ENCODE measurements around the gene CRYL1. TPM values are rescaled to one million over a fixed set of nuclear protein-coding genes. Genes with fewer than 3 reads are reported as not detected.

Gene CRYL1
- total RNA-seq, 1 donor from 2014 or later, result 29.4 TPM

DNA sequence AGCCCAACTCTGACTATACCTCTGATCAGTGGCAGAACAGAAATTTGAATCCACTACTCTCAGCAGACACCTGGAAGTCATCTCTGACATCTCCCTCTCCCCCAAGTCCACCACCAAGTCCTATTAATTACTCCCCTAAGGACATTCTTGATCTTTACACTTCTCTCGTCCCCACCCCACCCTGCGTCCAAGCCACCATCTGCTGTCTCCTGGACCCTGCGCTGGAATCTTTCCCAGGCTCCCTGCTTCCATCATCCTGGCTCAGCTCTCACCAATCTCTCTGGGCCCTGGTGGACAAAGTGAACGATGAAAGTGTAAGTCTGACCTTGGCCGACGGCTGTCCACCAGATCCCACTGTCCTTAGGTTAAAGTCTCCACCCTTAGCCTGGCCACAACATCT is 147.9 kb downstream of the CRYL1 start:
- no peaks in the 10 kb centered on the region for H3K27me3 Mint-ChIP-seq (ENCODE audit: low read depth)
- no peaks in the 10 kb centered on the region for H3K9me3 Mint-ChIP-seq
- H3K27ac Mint-ChIP-seq, result no peak overlapping the region
- TF ChIP-seq, protein P1, sequence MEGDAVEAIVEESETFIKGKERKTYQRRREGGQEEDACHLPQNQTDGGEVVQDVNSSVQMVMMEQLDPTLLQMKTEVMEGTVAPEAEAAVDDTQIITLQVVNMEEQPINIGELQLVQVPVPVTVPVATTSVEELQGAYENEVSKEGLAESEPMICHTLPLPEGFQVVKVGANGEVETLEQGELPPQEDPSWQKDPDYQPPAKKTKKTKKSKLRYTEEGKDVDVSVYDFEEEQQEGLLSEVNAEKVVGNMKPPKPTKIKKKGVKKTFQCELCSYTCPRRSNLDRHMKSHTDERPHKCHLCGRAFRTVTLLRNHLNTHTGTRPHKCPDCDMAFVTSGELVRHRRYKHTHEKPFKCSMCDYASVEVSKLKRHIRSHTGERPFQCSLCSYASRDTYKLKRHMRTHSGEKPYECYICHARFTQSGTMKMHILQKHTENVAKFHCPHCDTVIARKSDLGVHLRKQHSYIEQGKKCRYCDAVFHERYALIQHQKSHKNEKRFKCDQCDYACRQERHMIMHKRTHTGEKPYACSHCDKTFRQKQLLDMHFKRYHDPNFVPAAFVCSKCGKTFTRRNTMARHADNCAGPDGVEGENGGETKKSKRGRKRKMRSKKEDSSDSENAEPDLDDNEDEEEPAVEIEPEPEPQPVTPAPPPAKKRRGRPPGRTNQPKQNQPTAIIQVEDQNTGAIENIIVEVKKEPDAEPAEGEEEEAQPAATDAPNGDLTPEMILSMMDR (IDR thresholded peaks at IDR 0.05; ENCODE audit: unreplicated experiment), result no peak
- H3K36me3 Mint-ChIP-seq, result no peaks in the 10 kb centered on the region
- DNase-seq (ENCODE audit: low spot score in 2 of 2, unreplicated experiment in 2 of 2), result no peak
- no peaks in the 10 kb centered on the region for H3K4me1 Mint-ChIP-seq
- no peak overlapping the region for H3K4me3 Mint-ChIP-seq

DNA sequence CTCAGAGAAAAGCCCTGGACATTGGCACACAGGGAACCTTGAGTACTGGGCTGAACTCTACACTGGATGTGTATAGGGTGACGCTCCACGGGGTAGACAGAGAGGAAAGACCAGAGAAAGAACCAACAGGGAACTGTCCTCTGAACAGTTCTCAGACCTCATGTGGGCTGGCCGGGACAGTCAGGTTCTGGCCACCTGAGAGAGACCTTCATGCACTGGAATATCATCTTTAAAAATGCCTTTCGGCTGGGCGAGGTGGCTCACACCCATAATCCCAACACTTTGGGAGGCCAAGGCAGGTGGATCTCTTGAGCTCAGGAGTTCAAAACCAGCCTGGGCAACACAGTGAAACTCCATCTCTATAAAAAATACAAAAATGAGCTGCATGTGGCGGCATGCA is 149.8 kb downstream of the CRYL1 start:
- Mint-ChIP-seq H3K36me3 (no peaks in the 10 kb centered on the region), H3K9me3 (no peaks in the 10 kb centered on the region), H3K4me1 (peaks cover 5% of the 10 kb centered on the region), H3K27me3 (ENCODE audit: low read depth) (no peaks in the 10 kb centered on the region), H3K4me3 (no peak overlapping the region), H3K27ac (no peak overlapping the region)
- no peak for DNase-seq (ENCODE audit: low spot score in 2 of 2, unreplicated experiment in 2 of 2)
- TF ChIP-seq, protein P1 (IDR thresholded peaks at IDR 0.05; ENCODE audit: unreplicated experiment), result no peak

DNA sequence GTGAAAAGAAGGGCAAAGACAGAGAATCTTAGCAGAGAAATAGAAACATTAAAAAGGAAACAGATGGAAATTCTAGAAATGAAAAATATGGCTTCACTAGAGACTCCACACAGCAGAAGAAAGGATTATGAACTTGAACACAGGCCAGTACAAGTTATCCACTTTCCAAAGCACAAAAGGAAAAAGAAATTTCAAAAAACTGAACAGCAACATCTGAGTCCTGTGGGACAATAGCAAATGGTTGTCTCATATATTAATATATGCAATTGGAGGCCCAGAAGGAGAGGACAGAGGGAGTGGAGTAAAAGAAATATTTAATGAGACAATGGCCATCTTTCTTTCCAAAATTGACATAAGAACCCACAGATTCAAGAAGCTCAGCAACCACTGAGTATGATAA is 151.8 kb downstream of the CRYL1 start:
- no peak overlapping the region for H3K4me3 Mint-ChIP-seq
- H3K27ac Mint-ChIP-seq, result no peak overlapping the region
- H3K4me1 Mint-ChIP-seq, result peaks cover 9% of the 10 kb centered on the region
- TF ChIP-seq, protein P1 (IDR thresholded peaks at IDR 0.05; ENCODE audit: unreplicated experiment), result no peak
- DNase-seq (ENCODE audit: low spot score in 2 of 2, unreplicated experiment in 2 of 2), result no peak
- peaks cover under 1% of the 10 kb centered on the region for H3K9me3 Mint-ChIP-seq
- H3K36me3 Mint-ChIP-seq, result no peaks in the 10 kb centered on the region
- H3K27me3 Mint-ChIP-seq (ENCODE audit: low read depth), result no peaks in the 10 kb centered on the region

DNA sequence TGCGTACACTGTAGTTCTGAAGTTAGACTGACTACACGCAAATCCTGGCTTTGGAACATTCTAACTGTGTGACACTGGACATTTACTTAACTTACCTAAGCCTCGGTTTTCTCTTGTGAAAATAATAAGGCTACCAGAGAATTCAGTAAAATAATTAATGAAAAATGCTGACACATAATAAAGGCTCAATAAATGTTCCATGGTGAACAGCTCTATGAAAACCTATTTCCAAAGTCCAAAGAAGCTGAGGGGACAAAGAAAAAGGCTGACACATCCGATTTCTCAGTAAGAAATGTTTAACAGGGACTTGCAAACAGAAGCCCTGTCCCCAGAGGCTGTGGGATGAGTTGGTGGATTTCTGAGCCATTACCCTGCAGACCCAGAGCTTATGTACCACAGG is 153.8 kb downstream of the CRYL1 start:
- H3K27ac Mint-ChIP-seq, result no peak overlapping the region
- no peaks in the 10 kb centered on the region for H3K27me3 Mint-ChIP-seq (ENCODE audit: low read depth)

DNA sequence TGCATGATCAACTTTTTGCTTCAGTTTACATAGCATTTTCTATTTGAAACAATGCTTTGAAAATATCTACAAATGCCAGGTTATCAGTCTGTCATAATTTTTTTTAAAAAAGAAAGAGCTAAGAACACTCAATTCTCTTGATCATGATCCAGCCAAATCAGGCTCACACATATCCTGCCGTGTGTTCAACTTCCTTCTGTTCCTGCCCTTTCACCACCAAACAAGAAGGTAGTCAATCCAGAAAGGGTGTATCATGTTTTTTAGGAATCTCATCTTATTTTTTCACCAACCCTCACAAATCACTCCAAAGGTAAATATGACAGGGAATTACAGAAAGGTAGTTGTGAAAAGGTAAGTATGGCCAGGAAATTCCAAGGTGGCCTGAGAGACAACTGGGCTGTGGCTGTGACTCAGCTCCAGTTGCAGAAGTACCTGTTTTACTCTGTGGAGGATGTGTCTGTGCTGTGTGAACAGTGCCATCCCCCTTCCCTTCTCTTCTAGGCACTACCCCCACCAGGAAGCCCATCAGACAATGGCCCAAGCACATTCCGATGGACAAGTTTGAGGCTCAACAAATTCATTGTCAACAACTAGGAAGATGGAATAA is 154.7 kb downstream of the CRYL1 start:
- H3K27me3 Mint-ChIP-seq (ENCODE audit: low read depth), result no peaks in the 10 kb centered on the region
- TF ChIP-seq, protein P1 (IDR thresholded peaks at IDR 0.05; ENCODE audit: unreplicated experiment), result no peak

More for the DNA sequence above, 153.8 kb downstream of the CRYL1 start:
- peaks cover 9% of the 10 kb centered on the region for H3K4me1 Mint-ChIP-seq
- TF ChIP-seq, protein P1 (IDR thresholded peaks at IDR 0.05; ENCODE audit: unreplicated experiment), result no peak
- DNase-seq (ENCODE audit: low spot score in 2 of 2, unreplicated experiment in 2 of 2), result no peak
- H3K4me3 Mint-ChIP-seq, result no peak overlapping the region
- peaks cover 6% of the 10 kb centered on the region for H3K9me3 Mint-ChIP-seq
- H3K36me3 Mint-ChIP-seq, result no peaks in the 10 kb centered on the region

More for the DNA sequence above, 154.7 kb downstream of the CRYL1 start:
- Mint-ChIP-seq H3K9me3 (peaks cover 6% of the 10 kb centered on the region), H3K36me3 (no peaks in the 10 kb centered on the region), H3K4me3 (no peak overlapping the region), H3K4me1 (peaks cover 9% of the 10 kb centered on the region), H3K27ac (peak overlapping the region; percentile 68)
- DNase-seq (ENCODE audit: low spot score in 2 of 2, unreplicated experiment in 2 of 2), result no peak

Data from mesothelial cell of epicardium (in vitro differentiated cells).